HFF-Myc (cell line): ENCODE results near the gene NEUROD2.

Experiments used
- DNase-seq: peaks from one replicate; pipeline ENCODE4 v3.0.0-alpha.2; 2011; ENCODE audit warnings: low read depth; ENCODE audit errors: extremely low read depth
- H3K4me3 ChIP-seq: replicated peaks from 2 replicates; pipeline ENCODE4 v1.5.1; 2011; ENCODE audit warnings: low read depth, mild to moderate bottlenecking, control low read depth, low read length
- CTCF ChIP-seq: IDR thresholded peaks from 2 replicates; pipeline ENCODE4 v1.5.1; 2012; ENCODE audit warnings: mild to moderate bottlenecking, low read depth, low read length, control low read depth; ENCODE audit errors: missing control alignments

Gene NEUROD2

GRCh38 chr17:39566094-39566850 is 41.4 kb downstream of the NEUROD2 start:
- DNase-seq, result no peak
- no peak for TF ChIP-seq CTCF

GRCh38 chr17:39564211-39564848 is 43.4 kb downstream of the NEUROD2 start:
- no peak for DNase-seq
- no peak overlapping the region for H3K4me3 ChIP-seq
- TF ChIP-seq CTCF, result no peak

More at GRCh38 chr17:39566094-39566850, 41.4 kb downstream of the NEUROD2 start:
- no peak overlapping the region for H3K4me3 ChIP-seq

GRCh38 chr17:39563476-39563875 is 44.2 kb downstream of the NEUROD2 start:
- no peak for DNase-seq
- no peak for TF ChIP-seq CTCF
- H3K4me3 ChIP-seq, result no peak overlapping the region

- H3K4me3 ChIP-seq, result no peak overlapping the region
- no peak for TF ChIP-seq CTCF
- DNase-seq, result no peak
Measured at GRCh38 chr17:39562976-39563375, 44.7 kb downstream of the NEUROD2 start.

GRCh38 chr17:39562395-39562794 is 45.3 kb downstream of the NEUROD2 start:
- TF ChIP-seq CTCF, result no peak
- DNase-seq, result no peak
- no peak overlapping the region for H3K4me3 ChIP-seq

- no peak overlapping the region for H3K4me3 ChIP-seq
- no peak for DNase-seq
- no peak for TF ChIP-seq CTCF
Measured at GRCh38 chr17:39556423-39556822, 51.3 kb downstream of the NEUROD2 start.
